T-helper 1 cell treated with Interleukin-12 subunit alpha and Interleukin-12 subunit beta and Interleukin-4 antibody, amounts not matched to agents 30 μg/mL and 1 μg/mL, for 36 hours (primary cell): ENCODE data around the gene PHRF1.

Experiments
- H3K27ac Mint-ChIP-seq: one replicate; pipeline ENCODE4 v1.8.0; 2021; ENCODE audit warnings: mild to moderate bottlenecking, mixed read lengths
- H3K27me3 Mint-ChIP-seq: one replicate; pipeline ENCODE4 v1.8.0; 2021; ENCODE audit warnings: low read depth, mixed read lengths
- H3K36me3 Mint-ChIP-seq: one replicate; pipeline ENCODE4 v1.8.0; 2021; ENCODE audit warnings: low read depth, mixed read lengths
- H3K4me1 Mint-ChIP-seq: one replicate; pipeline ENCODE4 v1.8.0; 2021; ENCODE audit warnings: low read depth, mixed read lengths
- H3K4me3 Mint-ChIP-seq: one replicate; pipeline ENCODE4 v1.8.0; 2021; ENCODE audit warnings: mild to moderate bottlenecking, moderate library complexity, mixed read lengths
- H3K9me3 Mint-ChIP-seq: one replicate; pipeline ENCODE4 v1.8.0; 2021; ENCODE audit warnings: mixed read lengths

Gene PHRF1

GRCh38 chr11:656866-657265, 80.6 kb downstream of the PHRF1 start:
- no peak overlapping the region for H3K27ac Mint-ChIP-seq
- H3K4me1 Mint-ChIP-seq: no peaks in the 10 kb centered on the region
- H3K36me3 Mint-ChIP-seq: no peaks in the 10 kb centered on the region
- H3K4me3 Mint-ChIP-seq: no peak overlapping the region
- H3K27me3 Mint-ChIP-seq: no peaks in the 10 kb centered on the region
- no peaks in the 10 kb centered on the region for H3K9me3 Mint-ChIP-seq

DNA sequence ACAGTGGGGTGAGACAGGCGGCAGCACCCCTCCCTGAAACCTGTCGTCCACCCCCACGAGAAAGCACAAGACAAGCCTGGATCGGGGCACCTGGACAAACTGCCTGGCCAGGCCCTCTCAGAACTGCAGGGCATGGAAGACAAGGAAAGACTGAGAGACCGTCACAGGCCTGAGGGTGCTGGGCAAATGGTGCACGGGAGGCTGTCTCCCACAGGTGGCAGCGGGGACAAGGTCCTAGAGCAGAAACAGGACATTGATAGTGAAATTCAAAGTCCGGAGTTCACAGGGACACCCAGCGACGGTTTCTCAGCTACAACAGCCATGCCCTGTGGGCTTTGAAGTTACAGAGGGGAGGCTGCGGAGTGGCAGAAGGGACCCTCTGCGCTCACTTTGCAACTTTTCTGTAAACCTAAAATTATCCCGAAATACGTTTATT, 81.4 kb downstream of the PHRF1 start:
- Mint-ChIP-seq H3K4me3 (no peak overlapping the region), H3K36me3 (peaks cover 2% of the 10 kb centered on the region), H3K27ac (no peak overlapping the region), H3K4me1 (peaks cover 1% of the 10 kb centered on the region), H3K27me3 (no peaks in the 10 kb centered on the region), H3K9me3 (no peaks in the 10 kb centered on the region)

GRCh38 chr11:659532-660085, 83.3 kb downstream of the PHRF1 start:
- no peak overlapping the region for H3K4me3 Mint-ChIP-seq
- H3K4me1 Mint-ChIP-seq: peaks cover 1% of the 10 kb centered on the region
- H3K27ac Mint-ChIP-seq: no peak overlapping the region
- H3K36me3 Mint-ChIP-seq: peaks cover 2% of the 10 kb centered on the region
- no peaks in the 10 kb centered on the region for H3K27me3 Mint-ChIP-seq
- H3K9me3 Mint-ChIP-seq: no peaks in the 10 kb centered on the region

GRCh38 chr11:660281-660680, 84.0 kb downstream of the PHRF1 start:
- Mint-ChIP-seq H3K9me3 (no peaks in the 10 kb centered on the region), H3K27ac (no peak overlapping the region), H3K36me3 (peaks cover 2% of the 10 kb centered on the region), H3K4me1 (peaks cover 1% of the 10 kb centered on the region), H3K27me3 (no peaks in the 10 kb centered on the region), H3K4me3 (no peak overlapping the region)

DNA sequence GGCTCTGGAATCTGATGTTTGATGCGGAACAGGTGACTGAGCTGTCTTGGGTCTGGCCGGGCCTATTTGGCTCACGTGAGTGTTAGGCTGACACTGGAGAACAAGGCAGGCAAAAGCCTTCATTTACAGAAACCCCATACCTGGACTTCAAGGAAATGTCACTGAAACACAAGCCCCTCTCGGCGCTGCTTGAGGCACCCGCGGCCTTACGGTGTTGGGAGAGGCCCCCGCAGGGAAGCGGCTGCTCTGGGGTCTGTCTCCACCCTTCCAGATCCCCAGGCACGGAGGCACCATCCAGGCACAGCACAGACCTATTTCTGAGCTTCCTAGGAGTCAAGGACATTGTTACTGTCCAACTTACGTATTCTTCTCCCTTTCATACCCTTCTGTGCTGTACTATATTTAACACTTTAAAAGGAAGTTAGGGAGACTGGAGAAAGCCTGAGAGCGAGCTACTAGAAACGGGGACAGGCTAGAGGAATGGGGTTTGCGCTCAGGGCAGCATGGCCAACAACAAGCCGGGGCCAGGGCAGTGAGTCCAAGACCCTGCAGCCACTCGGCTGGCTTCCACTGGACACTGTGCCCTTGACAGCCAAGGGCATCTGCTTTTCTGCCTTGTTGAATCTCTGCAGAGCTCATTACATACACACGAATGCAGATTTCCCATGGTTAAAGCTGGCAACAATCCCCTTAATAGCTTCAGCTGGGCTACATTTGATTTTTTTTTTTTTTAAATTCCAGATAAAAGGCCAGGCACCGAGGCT, 84.6 kb downstream of the PHRF1 start:
- no peaks in the 10 kb centered on the region for H3K27me3 Mint-ChIP-seq
- H3K4me1 Mint-ChIP-seq: peaks cover 1% of the 10 kb centered on the region
- peaks cover 2% of the 10 kb centered on the region for H3K36me3 Mint-ChIP-seq
- H3K9me3 Mint-ChIP-seq: no peaks in the 10 kb centered on the region
- no peak overlapping the region for H3K27ac Mint-ChIP-seq
- no peak overlapping the region for H3K4me3 Mint-ChIP-seq
